WTC11 (cell line): ENCODE data around the gene LRRFIP2. TPM values are rescaled to one million over a fixed set of nuclear protein-coding genes. Genes with fewer than 3 reads are reported as not detected.

ENCODE experiments used
- ATAC-seq: fragments of 200-7000 bp; cut with Tn5 transposase; 2 replicates; pipeline ENCODE4 v1.10.0; 2021; ENCODE audit warnings: mild to moderate bottlenecking, moderate library complexity
- CTCF ChIA-PET: fragments of 300-600 bp; sonication (Branson Sonifier 250); formaldehyde crosslinking; loops from one replicate; lab custom pipeline; 2021; ENCODE audit warnings: antibody characterized with exemption; lab: Charles Lee
- POLR2A ChIA-PET: fragments of 350-600 bp; sonication (Branson Sonifier 250); formaldehyde crosslinking; loops from one replicate; lab custom pipeline; 2021; ENCODE audit warnings: antibody characterized with exemption; lab: Charles Lee
- DNase-seq: peaks from one replicate; pipeline ENCODE4 v3.0.0; 2021; ENCODE audit warnings: low spot score
- H3K27ac Mint-ChIP-seq: 2 replicates; pipeline ENCODE4 v1.8.0; 2021; ENCODE audit warnings: mixed read lengths
- H3K27me3 Mint-ChIP-seq: 2 replicates; pipeline ENCODE4 v1.8.0; 2021; ENCODE audit warnings: low read depth, mild to moderate bottlenecking, moderate library complexity, mixed read lengths
- H3K36me3 Mint-ChIP-seq: 2 replicates; pipeline ENCODE4 v1.8.0; 2021; ENCODE audit warnings: mixed read lengths
- H3K4me1 Mint-ChIP-seq: 2 replicates; pipeline ENCODE4 v1.8.0; 2022; ENCODE audit warnings: mixed read lengths
- H3K4me3 Mint-ChIP-seq: 2 replicates; pipeline ENCODE4 v1.8.0; 2021; ENCODE audit warnings: mild to moderate bottlenecking, moderate library complexity, mixed read lengths
- H3K9me3 Mint-ChIP-seq: 2 replicates; pipeline ENCODE4 v1.8.0; 2021; ENCODE audit warnings: mixed read lengths
- AFF4 ChIP-seq: sonication (generic); formaldehyde crosslinking; IDR thresholded peaks from 2 replicates; pipeline ENCODE4 v1.8.1; 2023; ENCODE audit warnings: mild to moderate bottlenecking, missing genetic modification reagents, borderline replicate concordance
- CDX4 ChIP-seq: fragments of 250-450 bp; sonication (Bioruptor Pico); IDR thresholded peaks from 2 replicates; pipeline ENCODE4 v1.9.0; 2021; ENCODE audit warnings: moderate library complexity, mild to moderate bottlenecking, inconsistent platforms, borderline replicate concordance
- CREB1 ChIP-seq: sonication (generic); formaldehyde crosslinking; IDR thresholded peaks from 2 replicates; pipeline ENCODE4 v1.8.0; 2023; ENCODE audit warnings: mild to moderate bottlenecking, missing genetic modification reagents
- CTCF ChIP-seq: fragments of 200-600 bp; IDR thresholded peaks from 2 replicates; pipeline ENCODE4 v1.8.0; 2022; ENCODE audit warnings: antibody characterized with exemption
- FOXJ3 ChIP-seq: sonication (generic); formaldehyde crosslinking; IDR thresholded peaks from 2 replicates; pipeline ENCODE4 v1.9.0; 2021; ENCODE audit warnings: missing genetic modification reagents, mild to moderate bottlenecking, borderline replicate concordance
- FOXP1 ChIP-seq: sonication (generic); formaldehyde crosslinking; IDR thresholded peaks from 2 replicates; pipeline ENCODE4 v1.8.0; 2022; ENCODE audit warnings: missing genetic modification reagents, mild to moderate bottlenecking, moderate library complexity, borderline replicate concordance
- GRHL2 ChIP-seq: fragments of 250-450 bp; sonication (Bioruptor Pico); IDR thresholded peaks from 2 replicates; pipeline ENCODE4 v1.8.0; 2022; ENCODE audit warnings: mild to moderate bottlenecking, moderate library complexity; ENCODE audit not compliant: insufficient replicate concordance, severe bottlenecking
- MYBL2 ChIP-seq: sonication (generic); formaldehyde crosslinking; IDR thresholded peaks from 2 replicates; pipeline ENCODE4 v1.8.1; 2023; ENCODE audit warnings: mild to moderate bottlenecking, moderate library complexity, missing genetic modification reagents
- NFATC4 ChIP-seq: fragments of 250-450 bp; sonication (Bioruptor Pico); IDR thresholded peaks from 2 replicates; pipeline ENCODE4 v1.9.0; 2021; ENCODE audit warnings: mild to moderate bottlenecking
- NR2C2 ChIP-seq: sonication (generic); formaldehyde crosslinking; IDR thresholded peaks from 2 replicates; pipeline ENCODE4 v1.8.0; 2022; ENCODE audit warnings: mild to moderate bottlenecking, missing genetic modification reagents
- PRRX2 ChIP-seq: fragments of 250-450 bp; sonication (Bioruptor Pico); IDR thresholded peaks from 2 replicates; pipeline ENCODE4 v1.8.0; 2021; ENCODE audit warnings: mild to moderate bottlenecking
- SMAD3 ChIP-seq: sonication (generic); formaldehyde crosslinking; IDR thresholded peaks from 2 replicates; pipeline ENCODE4 v1.8.0; 2022; ENCODE audit warnings: missing genetic modification reagents, mild to moderate bottlenecking, borderline replicate concordance
- SOX15 ChIP-seq: fragments of 250-450 bp; sonication (Bioruptor Pico); IDR thresholded peaks from 2 replicates; pipeline ENCODE4 v1.9.0; 2021; ENCODE audit warnings: mild to moderate bottlenecking
- USF1 ChIP-seq: sonication (generic); formaldehyde crosslinking; IDR thresholded peaks from 2 replicates; pipeline ENCODE4 v1.8.0; 2022; ENCODE audit warnings: mild to moderate bottlenecking, missing genetic modification reagents
- ZNF121 ChIP-seq: sonication (generic); formaldehyde crosslinking; IDR thresholded peaks from 2 replicates; pipeline ENCODE4 v1.8.0; 2023; ENCODE audit warnings: missing genetic modification reagents
- ZNF425 ChIP-seq: fragments of 250-450 bp; sonication (Bioruptor Pico); conservative IDR thresholded peaks from 2 replicates; pipeline ENCODE4 v1.9.0; 2021; ENCODE audit warnings: mild to moderate bottlenecking
- ZNF512 ChIP-seq: sonication (generic); formaldehyde crosslinking; IDR thresholded peaks from 2 replicates; pipeline ENCODE4 v1.8.1; 2022; ENCODE audit warnings: missing genetic modification reagents, borderline replicate concordance
- ZNF671 ChIP-seq: fragments of 250-450 bp; sonication (Bioruptor Pico); IDR thresholded peaks from 2 replicates; pipeline ENCODE4 v1.8.0; 2021; ENCODE audit warnings: mild to moderate bottlenecking
- total RNA-seq: library from RNA; stranded (reverse); gene quantifications from 3 replicates; pipeline ENCODE4 v1.2.3, GENCODE V29; 2021
- TF ChIP-seq, protein P1 (sequence below): sonication (generic); formaldehyde crosslinking; IDR thresholded peaks from 2 replicates; pipeline ENCODE4 v1.8.1; 2022; ENCODE audit warnings: mild to moderate bottlenecking, moderate library complexity, missing genetic modification reagents
- TF ChIP-seq, protein P2 (sequence below): fragments of 250-450 bp; sonication (Bioruptor Pico); IDR thresholded peaks from 2 replicates; pipeline ENCODE4 v1.8.0; 2021; ENCODE audit warnings: mild to moderate bottlenecking
- TF ChIP-seq, protein P3 (sequence below): sonication (generic); formaldehyde crosslinking; IDR thresholded peaks from 2 replicates; pipeline ENCODE4 v1.8.1; 2022; ENCODE audit warnings: low read depth, mild to moderate bottlenecking, moderate library complexity, missing genetic modification reagents, borderline replicate concordance
- TF ChIP-seq, protein P4 (sequence below): sonication (generic); formaldehyde crosslinking; conservative IDR thresholded peaks from 2 replicates; pipeline ENCODE4 v1.8.1; 2022; ENCODE audit warnings: mild to moderate bottlenecking, missing genetic modification reagents

Gene LRRFIP2
- total RNA-seq, 1 experiment from 2014 or later, result 23.7 TPM

- no peak overlapping the region for H3K27ac Mint-ChIP-seq
- ATAC-seq, result no peak
These were observed 106.8 kb downstream of the LRRFIP2 start for GRCh38 chr3:37067577-37067976.

GRCh38 chr3:37064747-37065146 lies 109.6 kb downstream of the LRRFIP2 start:
- Mint-ChIP-seq H3K27me3 (no peaks in the 10 kb centered on the region), H3K36me3 (peaks cover 10% of the 10 kb centered on the region; the same call in 1 of the 2 replicates), H3K4me1 (no peaks in the 10 kb centered on the region), H3K27ac (no peak overlapping the region), H3K9me3 (no peaks in the 10 kb centered on the region), H3K4me3 (no peak overlapping the region)
- TF ChIP-seq, protein P1, sequence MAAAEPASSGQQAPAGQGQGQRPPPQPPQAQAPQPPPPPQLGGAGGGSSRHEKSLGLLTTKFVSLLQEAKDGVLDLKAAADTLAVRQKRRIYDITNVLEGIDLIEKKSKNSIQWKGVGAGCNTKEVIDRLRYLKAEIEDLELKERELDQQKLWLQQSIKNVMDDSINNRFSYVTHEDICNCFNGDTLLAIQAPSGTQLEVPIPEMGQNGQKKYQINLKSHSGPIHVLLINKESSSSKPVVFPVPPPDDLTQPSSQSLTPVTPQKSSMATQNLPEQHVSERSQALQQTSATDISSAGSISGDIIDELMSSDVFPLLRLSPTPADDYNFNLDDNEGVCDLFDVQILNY, result no peak
- TF ChIP-seq ZNF425 (CRISPR knock-in tag), result no peak
- no peak for TF ChIP-seq USF1 (CRISPR knock-in tag)
- TF ChIP-seq CTCF, result no peak
- TF ChIP-seq ZNF512, result no peak
- TF ChIP-seq, protein P2, sequence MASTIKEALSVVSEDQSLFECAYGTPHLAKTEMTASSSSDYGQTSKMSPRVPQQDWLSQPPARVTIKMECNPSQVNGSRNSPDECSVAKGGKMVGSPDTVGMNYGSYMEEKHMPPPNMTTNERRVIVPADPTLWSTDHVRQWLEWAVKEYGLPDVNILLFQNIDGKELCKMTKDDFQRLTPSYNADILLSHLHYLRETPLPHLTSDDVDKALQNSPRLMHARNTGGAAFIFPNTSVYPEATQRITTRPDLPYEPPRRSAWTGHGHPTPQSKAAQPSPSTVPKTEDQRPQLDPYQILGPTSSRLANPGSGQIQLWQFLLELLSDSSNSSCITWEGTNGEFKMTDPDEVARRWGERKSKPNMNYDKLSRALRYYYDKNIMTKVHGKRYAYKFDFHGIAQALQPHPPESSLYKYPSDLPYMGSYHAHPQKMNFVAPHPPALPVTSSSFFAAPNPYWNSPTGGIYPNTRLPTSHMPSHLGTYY (CRISPR knock-in tag), result no peak
- TF ChIP-seq, protein P3, sequence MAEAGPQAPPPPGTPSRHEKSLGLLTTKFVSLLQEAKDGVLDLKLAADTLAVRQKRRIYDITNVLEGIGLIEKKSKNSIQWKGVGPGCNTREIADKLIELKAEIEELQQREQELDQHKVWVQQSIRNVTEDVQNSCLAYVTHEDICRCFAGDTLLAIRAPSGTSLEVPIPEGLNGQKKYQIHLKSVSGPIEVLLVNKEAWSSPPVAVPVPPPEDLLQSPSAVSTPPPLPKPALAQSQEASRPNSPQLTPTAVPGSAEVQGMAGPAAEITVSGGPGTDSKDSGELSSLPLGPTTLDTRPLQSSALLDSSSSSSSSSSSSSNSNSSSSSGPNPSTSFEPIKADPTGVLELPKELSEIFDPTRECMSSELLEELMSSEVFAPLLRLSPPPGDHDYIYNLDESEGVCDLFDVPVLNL (CRISPR knock-in tag), result no peak
- TF ChIP-seq AFF4 (CRISPR knock-in tag), result no peak
- no peak for TF ChIP-seq FOXP1 (CRISPR knock-in tag)
- TF ChIP-seq GRHL2 (CRISPR knock-in tag), result no peak
- TF ChIP-seq PRRX2 (CRISPR knock-in tag), result no peak
- no peak for TF ChIP-seq ZNF671
- ChIA-PET CTCF (no interaction called here), POLR2A (no interaction called here)
- no peak for ATAC-seq
- DNase-seq, result no peak

More at GRCh38 chr3:37067577-37067976, 106.8 kb downstream of the LRRFIP2 start:
- CTCF ChIA-PET, result no interaction called here
- TF ChIP-seq, protein P4, sequence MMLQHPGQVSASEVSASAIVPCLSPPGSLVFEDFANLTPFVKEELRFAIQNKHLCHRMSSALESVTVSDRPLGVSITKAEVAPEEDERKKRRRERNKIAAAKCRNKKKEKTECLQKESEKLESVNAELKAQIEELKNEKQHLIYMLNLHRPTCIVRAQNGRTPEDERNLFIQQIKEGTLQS (CRISPR knock-in tag), result no peak
- no peak for TF ChIP-seq ZNF121 (CRISPR knock-in tag)
- no peak for TF ChIP-seq SOX15 (CRISPR knock-in tag)
- TF ChIP-seq CDX4 (CRISPR knock-in tag), result no peak
- TF ChIP-seq PRRX2 (CRISPR knock-in tag), result no peak
- no peak for TF ChIP-seq SMAD3 (CRISPR knock-in tag)
- no peak for TF ChIP-seq FOXJ3 (CRISPR knock-in tag)
- no peak for TF ChIP-seq MYBL2 (CRISPR knock-in tag)
- no peak for TF ChIP-seq CREB1 (CRISPR knock-in tag)
- no peak for TF ChIP-seq NR2C2
- TF ChIP-seq NFATC4, result no peak
- TF ChIP-seq, all 79 proteins: peak for 0
- Mint-ChIP-seq H3K4me3 (no peak overlapping the region), H3K36me3 (0 out of 2 replicates have a peak, but pooled peaks cover 5% of the 10 kb centered on the region), H3K4me1 (no peaks in the 10 kb centered on the region), H3K9me3 (no peaks in the 10 kb centered on the region), H3K27me3 (no peaks in the 10 kb centered on the region)
- no peak for DNase-seq
- POLR2A ChIA-PET, result no interaction called here
